ENCODE data around the gene GNPDA2.

Gene GNPDA2

DNA sequence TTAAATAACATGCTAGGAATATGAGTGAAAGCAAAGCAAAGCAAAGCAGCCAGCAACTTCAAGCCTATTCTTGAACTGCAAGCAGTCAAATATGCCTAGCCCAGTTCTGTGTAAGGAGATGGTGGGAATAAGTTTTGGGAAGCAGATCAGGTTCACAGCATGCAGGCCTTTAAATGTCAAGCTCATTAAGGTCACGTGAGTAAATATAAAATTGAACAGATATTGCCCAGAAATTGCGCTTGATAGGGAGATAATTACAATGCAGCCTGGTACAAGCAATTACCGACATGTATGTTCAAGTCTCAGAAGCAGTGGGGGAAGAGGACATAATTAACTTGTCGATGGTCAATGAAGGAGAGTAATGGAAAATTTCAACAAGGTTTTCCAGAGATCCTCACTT is 6.0 kb downstream of the GNPDA2 start:
- no peaks in the 10 kb centered on the region for H3K9me3 Mint-ChIP-seq
- H3K4me3 Mint-ChIP-seq, result no peak overlapping the region
- H3K27me3 Mint-ChIP-seq, result no peaks in the 10 kb centered on the region
- peaks cover 66% of the 10 kb centered on the region for H3K4me1 Mint-ChIP-seq
- peaks cover 9% of the 10 kb centered on the region for H3K36me3 Mint-ChIP-seq
- no peak overlapping the region for H3K27ac Mint-ChIP-seq

DNA sequence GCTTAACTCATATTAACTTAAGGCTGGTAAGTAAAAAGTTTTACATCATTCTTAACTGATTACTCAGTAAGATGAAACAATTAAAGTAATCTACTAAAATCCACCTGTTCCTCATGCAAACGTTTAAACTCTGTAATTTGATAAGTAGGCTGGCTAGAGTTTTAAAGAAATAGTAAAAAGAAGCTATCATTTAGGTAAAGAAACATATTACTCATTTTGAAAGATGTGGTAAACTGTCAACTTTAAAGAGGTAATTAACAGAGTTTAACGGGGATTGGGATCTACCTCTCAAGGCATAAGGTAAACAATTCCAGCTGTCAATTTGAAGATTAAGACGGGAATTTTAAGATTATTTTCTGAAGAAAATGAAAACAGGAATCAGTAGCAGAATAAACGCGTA is 9.8 kb downstream of the GNPDA2 start:
- Mint-ChIP-seq H3K27ac (no peak overlapping the region), H3K9me3 (no peaks in the 10 kb centered on the region), H3K27me3 (no peaks in the 10 kb centered on the region), H3K4me3 (no peak overlapping the region), H3K4me1 (peaks cover 34% of the 10 kb centered on the region), H3K36me3 (peaks cover 11% of the 10 kb centered on the region)

DNA sequence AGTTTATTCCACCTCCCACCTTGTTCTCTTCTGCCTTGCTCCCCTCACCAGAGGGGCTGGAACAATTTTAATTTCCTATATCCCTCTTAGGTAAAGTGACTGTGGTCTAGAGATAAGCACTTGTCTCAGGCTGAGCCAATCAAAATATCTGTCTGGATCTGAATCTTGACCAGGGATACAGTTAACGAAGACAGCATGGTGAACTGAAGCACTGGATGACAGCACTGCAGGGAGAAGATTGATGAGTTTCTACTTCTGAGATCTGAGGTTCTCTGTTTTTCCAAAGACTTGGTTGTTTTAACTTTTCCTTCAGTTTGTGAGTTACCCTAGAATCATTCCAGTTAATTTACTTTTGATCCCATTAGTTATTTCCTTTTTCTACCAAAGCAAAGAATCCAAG is 13.2 kb downstream of the GNPDA2 start:
- no peaks in the 10 kb centered on the region for H3K9me3 Mint-ChIP-seq
- no peak overlapping the region for H3K27ac Mint-ChIP-seq
- H3K36me3 Mint-ChIP-seq, result peaks cover 8% of the 10 kb centered on the region
- H3K27me3 Mint-ChIP-seq, result no peaks in the 10 kb centered on the region
- H3K4me3 Mint-ChIP-seq, result no peak overlapping the region
- H3K4me1 Mint-ChIP-seq, result peaks cover 13% of the 10 kb centered on the region

DNA sequence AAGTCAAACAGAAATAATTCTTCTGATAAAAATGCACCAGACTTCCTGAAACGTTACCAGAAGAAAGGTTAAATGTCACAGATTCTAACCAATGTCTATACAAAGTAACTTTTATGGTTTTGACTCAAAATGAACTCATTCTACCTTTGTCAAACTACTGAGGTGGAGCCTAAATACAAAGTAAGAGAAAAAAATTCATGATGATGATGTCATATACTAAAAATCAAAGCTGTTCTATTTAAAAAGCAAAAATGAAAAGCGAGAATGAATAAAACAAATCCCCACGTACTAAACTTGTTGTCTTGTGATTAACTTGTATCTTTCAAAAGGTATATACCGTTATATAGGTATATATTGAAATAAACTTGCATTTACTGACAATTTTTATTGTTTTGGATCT is 21.7 kb downstream of the GNPDA2 start:
- Mint-ChIP-seq H3K27me3 (no peaks in the 10 kb centered on the region), H3K4me1 (peaks cover 8% of the 10 kb centered on the region), H3K9me3 (no peaks in the 10 kb centered on the region), H3K36me3 (peaks cover 8% of the 10 kb centered on the region), H3K4me3 (no peak overlapping the region), H3K27ac (no peak overlapping the region)

DNA sequence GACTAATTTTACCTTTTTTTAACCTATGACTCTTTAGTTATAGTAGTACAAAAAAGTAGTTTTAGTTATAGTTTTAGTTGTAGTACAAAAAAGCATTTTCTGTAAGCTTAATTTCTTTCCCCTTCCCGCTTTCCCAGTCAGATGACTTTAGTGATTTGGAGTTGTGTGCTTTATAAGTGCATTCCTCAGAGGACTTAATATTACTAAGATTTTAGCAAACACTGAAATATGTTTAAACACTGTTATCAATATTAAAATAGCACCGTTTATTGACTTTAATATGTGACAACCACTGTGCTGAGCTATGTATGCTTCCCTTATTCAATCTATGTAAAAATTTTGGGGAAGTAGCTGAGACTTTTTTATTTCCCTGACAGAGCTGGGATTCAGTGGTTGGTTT is 25.3 kb downstream of the GNPDA2 start:
- Mint-ChIP-seq H3K9me3 (no peaks in the 10 kb centered on the region), H3K27ac (peak overlapping the region; percentile 25), H3K4me3 (no peak overlapping the region), H3K4me1 (peaks cover 5% of the 10 kb centered on the region), H3K27me3 (no peaks in the 10 kb centered on the region), H3K36me3 (peaks cover 10% of the 10 kb centered on the region)

DNA sequence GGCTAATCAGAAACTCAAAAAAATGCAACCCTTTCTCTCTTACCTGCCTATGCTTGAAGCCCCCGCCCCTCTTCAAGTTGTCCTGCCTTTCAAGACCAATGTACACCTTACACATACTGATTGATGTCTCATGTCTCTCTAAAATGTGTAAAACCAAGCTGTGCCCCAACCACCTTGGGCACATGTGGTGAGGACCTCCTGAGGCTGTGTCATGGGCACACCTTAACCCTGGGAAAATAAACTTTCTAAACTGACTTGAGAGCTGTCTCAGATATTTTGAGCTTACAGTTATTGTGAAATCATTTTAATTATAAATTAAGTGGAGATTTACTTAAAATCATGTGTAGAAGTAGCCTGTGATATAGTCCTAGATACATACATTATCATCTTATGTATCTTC is 25.9 kb downstream of the GNPDA2 start:
- Mint-ChIP-seq H3K27ac (peak overlapping the region; percentile 38), H3K36me3 (peaks cover 10% of the 10 kb centered on the region)

DNA sequence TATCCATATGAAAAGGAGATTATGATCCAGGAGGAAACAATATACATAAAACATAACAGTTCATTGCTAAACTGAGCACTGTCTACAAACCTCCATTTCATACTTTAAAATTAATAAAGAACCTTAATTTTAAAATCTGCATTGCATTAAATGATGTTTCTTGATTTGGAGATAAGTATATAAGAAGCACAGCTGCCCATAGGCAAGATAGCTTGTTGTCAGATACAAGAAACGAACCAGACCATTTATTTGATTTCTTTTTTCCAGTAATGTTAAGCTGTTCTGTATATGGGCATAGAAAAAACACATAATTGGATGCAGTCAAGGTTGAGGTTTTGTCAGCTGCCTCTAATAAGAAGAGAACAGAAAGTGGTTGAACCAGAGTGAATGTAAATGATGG is 41.7 kb downstream of the GNPDA2 start:
- no peaks in the 10 kb centered on the region for H3K9me3 Mint-ChIP-seq
- peaks cover 63% of the 10 kb centered on the region for H3K4me1 Mint-ChIP-seq
- peaks cover 27% of the 10 kb centered on the region for H3K36me3 Mint-ChIP-seq
- no peaks in the 10 kb centered on the region for H3K27me3 Mint-ChIP-seq
- H3K4me3 Mint-ChIP-seq, result no peak overlapping the region
- H3K27ac Mint-ChIP-seq, result peak overlapping the region; percentile 74

More for the DNA sequence above, 25.9 kb downstream of the GNPDA2 start:
- H3K4me1 Mint-ChIP-seq, result peaks cover 5% of the 10 kb centered on the region
- no peak overlapping the region for H3K4me3 Mint-ChIP-seq
- H3K27me3 Mint-ChIP-seq, result no peaks in the 10 kb centered on the region
- no peaks in the 10 kb centered on the region for H3K9me3 Mint-ChIP-seq

DNA sequence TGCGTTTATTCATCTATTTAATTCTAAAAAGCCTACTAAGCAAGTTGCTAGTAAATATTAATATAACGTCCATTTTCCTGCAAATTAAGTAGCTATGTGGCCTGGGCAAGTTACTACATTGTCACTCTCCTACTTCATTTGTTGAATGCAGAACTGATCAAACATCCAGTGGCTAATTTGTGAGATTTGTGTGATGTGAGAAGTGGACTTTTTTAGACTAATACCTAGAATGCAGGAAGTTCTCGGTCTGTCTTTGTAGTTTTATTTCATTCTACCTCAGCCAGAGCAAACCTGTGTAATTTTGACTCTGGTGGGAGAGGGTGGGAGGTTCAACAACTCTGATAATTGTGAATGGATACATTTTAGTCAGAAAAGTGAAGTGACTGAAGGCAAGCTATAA is 47.3 kb downstream of the GNPDA2 start:
- Mint-ChIP-seq H3K36me3 (peaks cover 8% of the 10 kb centered on the region), H3K9me3 (no peaks in the 10 kb centered on the region), H3K27ac (peak overlapping the region; percentile 98), H3K4me1 (peaks cover 44% of the 10 kb centered on the region), H3K27me3 (no peaks in the 10 kb centered on the region), H3K4me3 (peak overlapping the region; percentile 99)

DNA sequence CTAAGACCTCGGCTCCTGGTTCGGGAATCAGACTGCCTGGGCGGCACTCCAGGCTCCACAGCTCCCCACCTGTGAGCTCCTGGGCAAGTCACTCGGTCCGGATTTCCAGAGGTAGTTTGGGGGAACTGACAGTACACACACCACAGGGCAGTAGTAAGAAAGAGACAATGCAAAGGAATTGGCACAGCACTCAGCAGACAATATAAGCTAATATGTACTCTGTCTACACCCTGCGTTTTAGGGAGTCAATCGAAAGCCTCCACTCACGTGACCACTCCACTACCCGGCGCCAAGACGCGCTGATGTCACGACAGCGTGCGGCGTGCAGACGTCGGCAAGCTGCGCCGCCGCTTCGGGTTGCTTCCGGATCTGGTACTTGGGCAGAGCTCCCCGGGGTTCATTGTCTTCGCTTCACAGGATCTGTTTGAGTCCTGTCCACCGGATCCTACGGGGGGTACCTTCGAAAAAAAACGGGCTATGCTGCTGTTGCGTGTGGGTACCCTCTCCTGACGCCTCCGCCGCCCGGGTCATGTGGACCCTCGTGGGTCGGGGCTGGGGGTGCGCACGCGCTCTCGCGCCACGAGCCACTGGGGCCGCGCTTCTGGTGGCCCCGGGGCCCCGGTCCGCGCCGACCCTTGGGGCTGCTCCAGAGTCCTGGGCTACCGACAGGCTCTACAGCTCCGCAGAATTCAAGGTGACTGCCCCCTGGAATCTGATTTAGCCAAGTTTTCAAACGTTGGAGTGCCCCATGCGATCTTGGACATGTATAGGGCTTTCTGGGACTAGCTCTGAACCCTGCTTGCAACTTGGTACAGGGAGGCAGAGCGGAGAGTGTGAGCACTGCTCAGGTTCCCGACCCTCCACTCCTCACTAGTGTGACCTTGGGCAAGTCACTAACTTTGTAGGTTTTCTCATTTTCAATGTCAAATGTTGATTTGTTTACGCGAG is 48.0 kb downstream of the GNPDA2 start, which contains the start of gene GUF1:
Gene GUF1, plus strand, starts transcription at position 327 of the 948 bp plus-strand sequence. Its CDS starts 203 bp downstream, at position 530.
- peak within 1 kb of the TSS; percentile 98 for H3K27ac Mint-ChIP-seq
- no peaks in the 10 kb centered on the region for H3K27me3 Mint-ChIP-seq
- no peaks in the 10 kb centered on the region for H3K9me3 Mint-ChIP-seq
- H3K36me3 Mint-ChIP-seq, result peaks cover 6% of the 10 kb centered on the region
- H3K4me3 Mint-ChIP-seq, result peak within 1 kb of the TSS; percentile 99
- peaks cover 42% of the 10 kb centered on the region for H3K4me1 Mint-ChIP-seq

DNA sequence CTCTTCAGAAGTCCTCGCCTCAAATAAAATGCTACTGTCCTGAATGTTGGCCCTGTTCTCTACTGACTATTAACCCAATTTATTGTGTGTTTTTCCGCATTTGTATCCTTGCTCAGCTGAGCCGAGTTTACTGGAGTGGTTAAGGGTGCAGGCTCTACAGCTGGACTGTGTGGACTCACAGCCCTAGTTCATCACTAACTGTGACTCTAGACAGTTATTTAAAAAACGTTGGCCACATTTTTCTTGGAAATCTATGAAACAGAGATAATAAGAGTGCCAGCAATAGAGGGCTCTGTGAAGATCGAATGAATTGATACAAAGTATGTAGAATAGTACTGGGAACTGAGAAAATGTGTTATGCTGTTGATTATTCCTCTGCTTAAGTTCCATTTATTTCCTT is 51.0 kb downstream of the GNPDA2 start:
- Mint-ChIP-seq H3K4me3 (no peak overlapping the region), H3K4me1 (peaks cover 20% of the 10 kb centered on the region), H3K9me3 (no peaks in the 10 kb centered on the region), H3K36me3 (peaks cover 3% of the 10 kb centered on the region), H3K27me3 (peaks cover 2% of the 10 kb centered on the region), H3K27ac (no peak overlapping the region)

DNA sequence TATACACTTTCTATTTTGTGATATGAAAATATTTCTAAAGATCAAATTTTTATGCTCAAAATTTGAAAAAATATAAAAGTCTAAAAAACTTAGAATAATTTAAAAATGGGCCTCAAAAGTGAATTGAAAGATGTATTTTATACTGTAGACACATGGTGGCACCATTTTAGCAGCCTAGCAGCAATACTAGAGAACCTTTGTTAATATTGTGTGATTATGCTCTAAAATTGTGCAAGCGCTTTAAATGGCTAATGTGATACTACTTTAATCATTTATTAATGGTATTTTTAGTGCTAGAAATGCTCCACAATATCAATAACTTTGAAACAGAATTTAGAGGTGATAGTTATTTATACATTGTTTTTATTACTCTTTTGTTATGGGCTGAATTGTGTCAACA is 51.9 kb downstream of the GNPDA2 start:
- no peak overlapping the region for H3K4me3 Mint-ChIP-seq
- H3K36me3 Mint-ChIP-seq, result peaks cover 3% of the 10 kb centered on the region
- peaks cover 13% of the 10 kb centered on the region for H3K4me1 Mint-ChIP-seq
- no peaks in the 10 kb centered on the region for H3K9me3 Mint-ChIP-seq
- no peak overlapping the region for H3K27ac Mint-ChIP-seq
- H3K27me3 Mint-ChIP-seq, result peaks cover 2% of the 10 kb centered on the region

DNA sequence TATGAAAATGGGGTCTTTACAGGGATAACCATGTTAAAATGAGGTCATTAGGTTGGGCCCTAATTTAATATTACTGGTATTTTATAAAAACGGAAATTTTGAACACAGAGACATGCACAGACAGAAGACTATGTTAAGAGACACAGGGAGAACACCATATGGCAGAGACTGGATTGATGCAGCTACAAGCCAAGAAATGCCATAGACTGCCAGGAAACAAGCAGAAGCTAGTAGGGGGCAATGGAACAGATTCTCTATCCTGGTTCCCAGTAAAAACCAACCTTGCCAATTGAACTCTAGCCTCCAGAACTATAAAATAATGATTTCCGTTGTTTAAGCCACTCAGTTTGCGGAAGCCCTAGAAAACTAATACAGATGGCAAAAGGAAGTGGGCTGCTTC is 54.7 kb downstream of the GNPDA2 start:
- peaks cover 6% of the 10 kb centered on the region for H3K27me3 Mint-ChIP-seq
- no peaks in the 10 kb centered on the region for H3K36me3 Mint-ChIP-seq
- no peak overlapping the region for H3K27ac Mint-ChIP-seq
- H3K4me3 Mint-ChIP-seq, result no peak overlapping the region
- H3K9me3 Mint-ChIP-seq, result no peaks in the 10 kb centered on the region
- no peaks in the 10 kb centered on the region for H3K4me1 Mint-ChIP-seq

DNA sequence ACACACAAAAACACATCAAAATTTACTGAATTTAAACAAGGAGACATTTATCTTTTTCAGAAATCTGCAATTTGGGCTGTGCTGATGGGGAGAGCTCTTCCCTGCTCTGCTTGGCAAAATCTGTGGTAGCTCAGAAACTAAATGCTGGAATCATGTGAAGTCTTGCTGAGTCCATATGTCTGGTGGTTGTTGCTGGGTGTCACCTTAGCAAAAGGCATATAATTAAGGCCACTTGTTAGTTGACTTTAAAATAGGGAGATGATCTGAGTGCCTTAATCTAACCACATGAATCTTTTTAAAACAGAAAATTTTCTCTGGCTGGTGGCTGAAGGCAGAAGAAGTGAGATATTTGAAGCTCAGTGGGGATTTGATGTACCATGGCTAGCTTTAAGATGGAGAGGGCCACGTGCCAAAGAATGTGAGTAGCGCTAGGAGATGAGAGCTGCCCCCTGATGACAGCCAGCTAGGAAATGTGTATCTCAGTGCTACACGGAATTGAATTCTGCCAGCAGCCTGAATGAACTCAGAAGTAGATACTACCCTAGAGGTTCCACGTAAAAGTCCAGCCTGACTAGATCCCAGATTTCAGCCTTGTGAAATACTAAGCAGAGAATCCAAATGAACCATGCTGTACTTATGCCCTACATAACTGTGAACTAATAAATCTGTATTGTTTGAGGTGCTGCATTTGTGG is 55.7 kb downstream of the GNPDA2 start:
- Mint-ChIP-seq H3K36me3 (no peaks in the 10 kb centered on the region), H3K27ac (no peak overlapping the region), H3K9me3 (no peaks in the 10 kb centered on the region), H3K4me3 (no peak overlapping the region), H3K4me1 (no peaks in the 10 kb centered on the region), H3K27me3 (peaks cover 6% of the 10 kb centered on the region)

DNA sequence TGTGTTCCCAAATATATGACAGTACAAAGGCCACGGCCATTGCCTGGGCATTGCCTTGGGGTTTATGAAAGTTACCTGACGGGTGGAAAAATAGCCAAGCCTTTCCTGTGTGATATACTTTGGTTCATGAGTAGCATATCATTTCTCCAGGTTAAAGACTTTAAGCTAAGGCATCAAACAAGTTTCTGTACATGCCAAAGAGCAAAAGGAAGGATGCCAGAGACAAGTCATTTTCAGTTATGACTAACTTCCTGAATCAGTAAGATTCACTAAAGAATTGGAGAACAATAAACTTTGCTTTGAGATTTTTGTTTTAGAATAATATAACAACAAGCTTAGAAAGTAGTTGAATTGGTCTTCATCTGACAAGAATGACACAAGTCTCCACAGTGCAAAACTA is 57.8 kb downstream of the GNPDA2 start:
- Mint-ChIP-seq H3K27me3 (peaks cover 6% of the 10 kb centered on the region), H3K4me3 (no peak overlapping the region), H3K27ac (no peak overlapping the region), H3K4me1 (no peaks in the 10 kb centered on the region), H3K9me3 (no peaks in the 10 kb centered on the region), H3K36me3 (no peaks in the 10 kb centered on the region)

DNA sequence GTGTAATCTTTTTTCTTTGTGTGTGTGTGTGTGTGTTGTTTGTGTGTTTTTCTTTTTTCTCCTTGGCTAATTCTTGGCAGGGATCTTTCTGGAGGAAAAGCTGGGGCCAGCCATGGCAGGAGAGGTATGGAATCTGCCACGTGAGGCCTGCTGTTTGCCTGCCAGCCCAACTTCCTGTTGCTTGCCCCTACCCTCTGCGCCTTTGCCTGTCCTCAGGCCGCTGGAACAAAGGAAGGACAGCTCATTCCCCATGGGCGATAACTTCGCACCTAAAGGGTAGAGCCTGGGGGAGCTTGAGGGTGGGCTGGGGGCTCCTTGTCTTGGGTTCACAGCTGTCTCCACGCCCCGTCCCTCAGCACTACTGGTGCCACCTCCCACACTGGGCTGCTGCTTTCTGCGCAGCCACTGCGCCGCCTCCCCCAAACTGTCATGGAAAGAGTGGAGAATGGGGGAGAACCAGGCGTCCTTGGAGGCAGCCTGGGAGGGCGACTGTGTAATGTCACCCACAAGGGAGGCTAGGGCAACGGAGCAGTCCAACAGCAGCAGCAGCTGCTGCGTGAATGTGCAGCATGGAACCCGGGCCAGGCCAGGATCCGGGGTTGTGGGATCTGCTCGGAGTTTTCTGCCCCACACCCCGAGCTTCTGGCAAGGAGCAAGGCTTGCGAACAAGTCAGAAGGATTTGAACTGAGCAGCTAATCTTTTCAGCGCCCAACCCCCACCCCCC is 62.7 kb downstream of the GNPDA2 start:
- Mint-ChIP-seq H3K4me3 (no peak overlapping the region), H3K36me3 (no peaks in the 10 kb centered on the region), H3K27me3 (peaks cover 12% of the 10 kb centered on the region), H3K27ac (no peak overlapping the region), H3K9me3 (no peaks in the 10 kb centered on the region), H3K4me1 (no peaks in the 10 kb centered on the region)
